Memory B cell (primary cell): ENCODE data around the gene PCBD1.

Experiments
- ATAC-seq: fragments of 150-1000 bp; cut with Tn5 transposase; 2 replicates; pipeline ENCODE4 v1.10.0; 2021; ENCODE audit warnings: low read depth, mild to moderate bottlenecking, moderate library complexity
- DNase-seq, 2 donors: peaks; one replicate each; pipeline ENCODE4 v3.0.0; 2022; ENCODE audit warnings: low spot score in 2 of 2
- H3K27ac Mint-ChIP-seq: one replicate; pipeline ENCODE4 v1.8.0; 2022; ENCODE audit warnings: mild to moderate bottlenecking, moderate library complexity, mixed read lengths
- H3K27me3 Mint-ChIP-seq: one replicate; pipeline ENCODE4 v1.8.0; 2022; ENCODE audit warnings: mixed read lengths
- H3K36me3 Mint-ChIP-seq: one replicate; pipeline ENCODE4 v1.8.0; 2022; ENCODE audit warnings: mild to moderate bottlenecking, mixed read lengths
- H3K4me1 Mint-ChIP-seq: one replicate; pipeline ENCODE4 v1.8.0; 2022; ENCODE audit warnings: mixed read lengths
- H3K4me3 Mint-ChIP-seq: one replicate; pipeline ENCODE4 v1.8.0; 2022; ENCODE audit warnings: mild to moderate bottlenecking, moderate library complexity, mixed read lengths
- H3K9me3 Mint-ChIP-seq: one replicate; pipeline ENCODE4 v1.8.0; 2022; ENCODE audit warnings: mixed read lengths

The PCBD1 gene

DNA sequence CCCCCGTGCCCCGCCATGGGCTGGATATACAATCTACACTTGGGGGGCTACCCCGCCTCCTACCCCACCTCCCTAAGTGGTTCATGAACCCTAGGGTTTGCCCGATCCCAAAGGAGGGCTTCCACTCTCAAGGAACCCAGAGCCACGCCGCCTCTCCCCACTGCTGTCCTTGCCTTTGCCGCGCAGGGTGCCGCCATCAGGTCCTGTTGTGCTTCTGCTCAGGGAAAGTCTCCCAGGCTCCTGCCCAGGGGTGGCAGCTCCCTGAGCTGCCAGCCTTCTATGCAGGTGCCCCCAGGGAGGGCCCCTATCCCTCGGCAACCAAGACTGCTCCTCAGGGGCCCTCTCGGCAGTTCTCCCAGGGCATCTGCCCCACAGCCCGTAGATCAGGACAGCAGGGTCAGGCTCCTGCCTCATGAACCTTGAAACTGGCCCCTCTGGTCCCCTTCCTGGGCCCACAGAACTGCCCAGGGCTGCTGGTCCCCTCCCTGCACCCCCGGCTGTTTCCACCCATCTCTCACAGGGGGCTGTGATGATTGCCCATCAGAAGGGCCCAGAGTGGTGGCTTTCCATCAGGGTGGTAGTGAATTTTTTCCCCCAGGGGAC lies 13.0 kb upstream of the PCBD1 start:
- no peak overlapping the region for H3K27ac Mint-ChIP-seq
- H3K27me3 Mint-ChIP-seq, result peaks cover 6% of the 10 kb centered on the region
- ATAC-seq, result no peak
- no peaks in the 10 kb centered on the region for H3K4me1 Mint-ChIP-seq
- no peak for DNase-seq
- H3K4me3 Mint-ChIP-seq, result no peak overlapping the region
- H3K36me3 Mint-ChIP-seq, result no peaks in the 10 kb centered on the region
- H3K9me3 Mint-ChIP-seq, result no peaks in the 10 kb centered on the region

DNA sequence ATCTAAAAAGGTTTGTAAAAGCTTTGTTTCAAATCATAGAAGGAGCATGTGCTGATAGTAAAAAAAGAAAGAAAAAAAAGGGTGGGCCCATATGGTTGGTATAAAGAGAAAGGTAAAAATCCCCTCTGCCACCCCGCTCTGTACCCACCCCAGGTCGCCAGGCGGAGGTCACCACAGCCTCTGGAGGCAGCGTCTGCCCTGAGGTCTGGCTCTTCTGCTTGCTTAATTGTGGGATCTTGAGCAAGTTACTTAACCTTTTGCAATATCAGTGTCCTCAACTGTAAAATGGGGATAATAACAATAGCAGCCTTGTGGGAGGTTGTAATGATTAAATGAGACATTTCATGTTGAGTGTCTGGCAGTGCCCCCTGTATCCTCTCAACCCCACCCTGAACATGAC lies 10.7 kb upstream of the PCBD1 start:
- DNase-seq (no peak), ATAC-seq (no peak)
- Mint-ChIP-seq H3K9me3 (no peaks in the 10 kb centered on the region), H3K27ac (no peak overlapping the region), H3K4me1 (no peaks in the 10 kb centered on the region), H3K4me3 (no peak overlapping the region), H3K36me3 (no peaks in the 10 kb centered on the region), H3K27me3 (peaks cover 4% of the 10 kb centered on the region)

- DNase-seq, result no peak
- H3K9me3 Mint-ChIP-seq, result no peaks in the 10 kb centered on the region
- no peaks in the 10 kb centered on the region for H3K36me3 Mint-ChIP-seq
- ATAC-seq, result no peak
- H3K4me1 Mint-ChIP-seq, result no peaks in the 10 kb centered on the region
- no peak overlapping the region for H3K4me3 Mint-ChIP-seq
- H3K27me3 Mint-ChIP-seq, result peaks cover 4% of the 10 kb centered on the region
- H3K27ac Mint-ChIP-seq, result no peak overlapping the region
Observed at GRCh38 chr10:70898687-70899086, 10.3 kb upstream of the PCBD1 start.

DNA sequence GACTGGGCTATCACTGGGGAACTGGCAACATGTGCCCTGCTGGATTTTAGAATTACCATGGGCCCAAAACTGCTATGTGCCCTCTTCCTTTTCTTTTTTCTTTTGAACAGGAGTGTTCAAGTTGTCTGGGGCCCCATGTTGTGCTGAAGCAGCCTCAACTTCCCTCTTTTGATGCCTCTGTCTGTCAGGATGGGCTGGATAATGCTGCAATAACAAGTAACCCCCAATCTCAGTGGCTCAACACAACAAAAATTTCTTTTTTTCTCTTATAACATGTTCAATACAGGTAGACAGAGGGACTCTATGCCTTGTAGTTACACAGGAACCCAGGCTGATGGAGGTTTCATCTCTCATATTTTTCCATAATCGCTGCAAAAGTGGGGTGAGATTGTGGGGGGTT lies 8.2 kb upstream of the PCBD1 start:
- DNase-seq, result no peak
- H3K4me3 Mint-ChIP-seq, result no peak overlapping the region
- H3K9me3 Mint-ChIP-seq, result no peaks in the 10 kb centered on the region
- H3K27ac Mint-ChIP-seq, result no peak overlapping the region
- no peaks in the 10 kb centered on the region for H3K36me3 Mint-ChIP-seq
- no peak for ATAC-seq
- no peaks in the 10 kb centered on the region for H3K27me3 Mint-ChIP-seq
- H3K4me1 Mint-ChIP-seq, result peaks cover 3% of the 10 kb centered on the region

DNA sequence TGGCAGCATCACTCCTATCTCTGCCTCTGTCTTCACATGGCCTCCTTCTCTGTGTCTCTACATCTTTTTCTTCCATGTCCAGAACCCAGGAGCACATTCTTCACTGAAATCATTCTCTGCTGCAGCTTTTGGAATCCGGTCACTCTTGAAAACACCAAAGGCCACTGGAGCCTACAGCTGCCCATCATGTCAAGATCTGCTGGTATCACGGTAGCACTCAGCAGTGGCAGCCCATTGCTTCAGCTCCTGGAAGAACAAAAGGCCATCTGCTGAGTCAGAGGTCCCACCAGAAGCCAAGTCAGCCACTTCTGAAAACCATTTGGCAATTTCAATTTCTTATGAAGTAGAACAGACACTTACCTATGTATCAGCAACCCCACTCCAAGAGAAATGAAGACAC lies 6.1 kb upstream of the PCBD1 start:
- DNase-seq (no peak), ATAC-seq (no peak)
- Mint-ChIP-seq H3K4me1 (peaks cover 3% of the 10 kb centered on the region), H3K9me3 (no peaks in the 10 kb centered on the region), H3K4me3 (no peak overlapping the region), H3K27ac (no peak overlapping the region), H3K27me3 (no peaks in the 10 kb centered on the region), H3K36me3 (no peaks in the 10 kb centered on the region)

GRCh38 chr10:70893227-70894006 lies 5.1 kb upstream of the PCBD1 start:
- ATAC-seq, result no peak
- H3K27ac Mint-ChIP-seq, result no peak overlapping the region
- H3K27me3 Mint-ChIP-seq, result no peaks in the 10 kb centered on the region
- DNase-seq, result no peak
- peaks cover 3% of the 10 kb centered on the region for H3K4me1 Mint-ChIP-seq
- H3K36me3 Mint-ChIP-seq, result no peaks in the 10 kb centered on the region
- no peak overlapping the region for H3K4me3 Mint-ChIP-seq
- H3K9me3 Mint-ChIP-seq, result no peaks in the 10 kb centered on the region

DNA sequence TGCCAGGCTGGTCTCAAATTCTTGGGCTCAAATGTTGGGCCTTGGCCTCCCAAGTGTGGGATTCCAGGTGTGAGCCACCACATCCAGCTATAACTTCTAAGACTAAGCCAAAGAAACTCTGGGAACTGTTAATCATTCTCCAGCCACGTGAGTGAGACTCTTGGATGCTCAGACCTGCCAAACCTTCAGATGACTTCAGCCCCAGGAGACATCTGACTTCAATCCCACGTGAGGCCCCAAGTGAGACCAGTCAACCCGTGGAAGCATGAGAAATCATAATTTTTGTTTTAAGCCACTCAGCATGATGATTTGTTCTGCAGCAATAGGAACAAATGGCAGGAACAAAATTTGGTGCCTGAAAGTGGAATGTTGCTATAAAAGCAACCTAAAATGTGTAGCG lies 4.3 kb upstream of the PCBD1 start:
- Mint-ChIP-seq H3K9me3 (no peaks in the 10 kb centered on the region), H3K4me3 (no peak overlapping the region), H3K36me3 (no peaks in the 10 kb centered on the region), H3K27me3 (no peaks in the 10 kb centered on the region), H3K4me1 (peaks cover 3% of the 10 kb centered on the region), H3K27ac (no peak overlapping the region)
- ATAC-seq (no peak), DNase-seq (no peak)

- Mint-ChIP-seq H3K4me3 (no peak overlapping the region), H3K27ac (no peak overlapping the region), H3K4me1 (peaks cover 3% of the 10 kb centered on the region)
Observed at GRCh38 chr10:70891627-70892026, 3.3 kb upstream of the PCBD1 start.

GRCh38 chr10:70890917-70891431 lies 2.6 kb upstream of the PCBD1 start:
- ATAC-seq, result no peak
- Mint-ChIP-seq H3K4me1 (peaks cover 6% of the 10 kb centered on the region), H3K9me3 (no peaks in the 10 kb centered on the region), H3K36me3 (no peaks in the 10 kb centered on the region), H3K4me3 (no peak overlapping the region), H3K27me3 (no peaks in the 10 kb centered on the region), H3K27ac (no peak overlapping the region)
- no peak for DNase-seq

More at GRCh38 chr10:70891627-70892026, 3.3 kb upstream of the PCBD1 start:
- Mint-ChIP-seq H3K36me3 (no peaks in the 10 kb centered on the region), H3K27me3 (no peaks in the 10 kb centered on the region), H3K9me3 (no peaks in the 10 kb centered on the region)
- DNase-seq, result no peak
- ATAC-seq, result no peak

DNA sequence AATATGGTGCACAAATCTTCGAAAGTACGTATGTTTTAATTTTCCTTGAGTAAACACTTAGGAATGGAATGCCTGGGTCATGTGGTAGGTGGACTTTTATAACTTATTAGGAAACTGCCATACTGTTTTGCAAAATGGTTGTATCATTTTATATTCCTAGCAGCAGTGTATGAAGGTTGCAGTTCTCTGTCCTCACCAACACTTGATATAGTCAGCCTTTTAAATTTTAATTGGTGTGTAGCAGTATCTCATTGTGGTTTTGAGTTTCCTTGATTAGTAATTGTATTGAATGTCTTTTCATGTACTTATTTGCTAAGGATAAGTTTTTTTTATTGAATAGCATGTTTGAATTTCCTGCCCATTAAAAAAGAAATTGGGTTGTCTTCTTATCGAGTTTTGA lies 926 bp upstream of the PCBD1 start:
- ATAC-seq, result no peak

DNA sequence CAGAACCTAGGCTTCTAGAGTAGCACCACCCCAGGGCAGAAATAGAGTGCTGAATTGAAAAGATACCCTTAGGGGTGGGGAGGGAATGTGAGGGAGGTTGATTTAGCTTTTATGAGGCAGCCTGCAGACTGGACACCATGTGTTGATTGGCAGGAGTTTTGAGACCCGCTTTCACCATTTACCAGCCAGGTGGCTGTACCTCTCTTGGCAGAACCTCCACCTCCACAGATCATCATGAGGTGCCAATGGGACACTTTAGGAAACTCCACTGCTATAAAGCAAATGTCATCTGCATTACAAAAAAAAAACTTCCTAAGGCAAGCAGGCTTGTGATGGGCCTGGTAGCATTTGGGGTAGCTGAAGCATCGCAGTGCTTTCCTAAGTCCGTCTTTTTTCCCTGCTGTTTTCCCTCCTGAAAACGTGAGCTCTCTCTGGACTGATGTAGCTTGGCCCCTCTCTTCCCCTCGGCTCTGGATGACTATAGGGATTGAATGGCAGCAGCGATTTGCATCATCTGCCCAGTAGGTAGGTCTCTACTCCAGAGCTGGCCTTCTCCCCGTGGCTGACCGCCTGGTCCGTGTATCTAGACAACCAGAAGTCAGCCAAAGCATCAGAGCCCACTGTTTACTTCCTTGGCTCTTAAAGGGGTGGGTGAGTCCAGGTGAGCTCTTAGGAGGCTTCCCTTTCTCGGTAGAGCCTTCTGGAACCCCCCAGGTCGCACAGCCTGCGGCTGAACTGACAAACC lies 1.3 kb downstream of the PCBD1 start:
- peaks cover 10% of the 10 kb centered on the region for H3K36me3 Mint-ChIP-seq
- H3K4me3 Mint-ChIP-seq, result peak overlapping the region; percentile 88
- H3K27ac Mint-ChIP-seq, result peak overlapping the region; percentile 55
- ATAC-seq (no peak), DNase-seq (no peak)
- H3K27me3 Mint-ChIP-seq, result no peaks in the 10 kb centered on the region
- peaks cover 4% of the 10 kb centered on the region for H3K4me1 Mint-ChIP-seq
- no peaks in the 10 kb centered on the region for H3K9me3 Mint-ChIP-seq

More for the DNA sequence above, 926 bp upstream of the PCBD1 start:
- Mint-ChIP-seq H3K4me1 (peaks cover 6% of the 10 kb centered on the region), H3K36me3 (peaks cover 6% of the 10 kb centered on the region), H3K4me3 (no peak overlapping the region), H3K27ac (peak overlapping the region; percentile 72), H3K27me3 (no peaks in the 10 kb centered on the region), H3K9me3 (no peaks in the 10 kb centered on the region)
- DNase-seq, result no peak

DNA sequence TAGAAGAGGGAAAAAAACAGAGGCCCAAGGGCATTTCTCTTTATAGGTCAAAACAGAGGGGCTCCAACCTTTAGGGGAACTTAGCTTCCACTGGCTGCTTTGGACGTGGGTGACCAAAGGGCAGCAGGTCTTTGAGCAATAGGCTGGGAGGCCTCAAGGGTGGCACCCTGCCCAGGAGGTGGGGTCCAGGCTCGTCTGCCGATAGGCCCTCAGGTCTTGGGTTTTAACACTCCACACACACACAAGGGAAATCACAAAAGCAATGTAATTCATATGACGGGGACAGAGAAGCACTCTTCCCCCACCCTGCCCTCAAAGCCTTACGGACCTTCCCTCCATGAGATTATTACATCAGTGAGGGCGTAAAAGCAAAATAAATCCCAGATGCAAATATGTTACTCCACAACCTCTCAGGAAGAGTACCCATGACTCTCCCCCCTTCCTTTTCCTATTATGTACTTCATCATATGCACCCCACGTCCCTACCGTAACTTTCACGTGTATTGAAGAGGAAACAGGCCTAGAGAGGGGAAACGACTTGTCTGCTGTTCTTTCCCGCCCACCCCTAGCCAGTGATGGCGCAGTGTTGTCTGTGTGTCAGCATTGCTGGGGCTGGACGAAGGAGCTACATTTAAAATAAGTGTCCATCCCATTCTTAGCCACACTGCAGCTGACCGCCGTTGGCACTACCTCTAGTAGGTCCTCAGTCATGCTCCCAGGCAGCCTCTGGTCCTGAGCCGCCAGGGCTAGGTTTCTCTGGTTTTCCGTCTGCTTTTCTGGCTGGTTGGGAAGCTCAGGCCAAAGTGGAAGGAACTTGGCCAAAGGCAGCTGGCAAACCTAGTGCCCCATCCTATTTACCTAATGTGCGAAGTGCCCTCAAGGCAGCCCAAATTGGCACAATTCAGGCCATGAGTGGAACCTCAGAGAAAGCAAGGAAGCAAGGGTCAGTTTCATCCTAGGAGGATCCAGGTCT lies 2.1 kb downstream of the PCBD1 start:
- Mint-ChIP-seq H3K27me3 (no peaks in the 10 kb centered on the region), H3K27ac (peak overlapping the region; percentile 31), H3K4me3 (peak overlapping the region; percentile 41), H3K9me3 (no peaks in the 10 kb centered on the region), H3K4me1 (peaks cover 4% of the 10 kb centered on the region), H3K36me3 (peaks cover 10% of the 10 kb centered on the region)
- no peak for DNase-seq
- ATAC-seq, result no peak

DNA sequence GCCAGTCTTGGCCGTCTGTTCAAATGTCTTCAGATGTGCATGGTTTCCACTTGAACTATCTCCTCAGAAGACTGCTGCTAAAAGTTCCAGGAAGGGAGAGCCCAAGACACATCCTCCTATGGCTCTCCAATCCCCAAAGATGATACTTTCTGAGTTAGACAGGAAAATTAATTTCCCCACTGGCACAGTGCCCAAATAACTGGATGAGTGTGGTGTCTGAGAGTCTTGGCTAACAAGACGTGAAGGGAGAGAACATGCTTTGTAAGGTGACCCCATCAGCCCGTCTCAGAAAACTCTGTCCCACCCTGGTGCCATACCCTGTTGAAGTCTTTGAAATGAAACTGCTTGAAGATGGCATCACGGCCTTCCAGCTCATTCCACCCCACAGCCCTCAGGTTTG lies 2.9 kb downstream of the PCBD1 start:
- Mint-ChIP-seq H3K36me3 (peaks cover 10% of the 10 kb centered on the region), H3K27me3 (no peaks in the 10 kb centered on the region), H3K4me1 (peaks cover 4% of the 10 kb centered on the region), H3K4me3 (no peak overlapping the region), H3K27ac (peak overlapping the region; percentile 31), H3K9me3 (no peaks in the 10 kb centered on the region)
- DNase-seq (no peak), ATAC-seq (no peak)
